AG20443 (cell line): ENCODE measurements around the gene ATPAF2.

Source experiments
- DNase-seq: peaks from one replicate; pipeline ENCODE4 v3.0.0; 2012; ENCODE audit warnings: low spot score, mixed read lengths

The ATPAF2 gene

GRCh38 chr17:18038861-18039534 lies at the start of gene ATPAF2, which contains the start of gene GID4:
Gene ATPAF2, minus strand, starts transcription at chr17:18039168. Its CDS starts 155 bp downstream, at chr17:18039013.
Gene GID4, plus strand, starts transcription at chr17:18039408. Its CDS starts 57 bp downstream, at chr17:18039465.
- DNase-seq: peak; percentile 99

- peak; percentile 99 for DNase-seq
Measured at GRCh38 chr17:18087610-18088491, 48.9 kb upstream of the ATPAF2 start, which contains the start of gene DRG2. Gene DRG2, plus strand, starts transcription at chr17:18087948. Its CDS starts 76 bp downstream, at chr17:18088024.

- no peak for DNase-seq
Measured at GRCh38 chr17:18084256-18084655, 45.3 kb upstream of the ATPAF2 start.

GRCh38 chr17:18079543-18079942 lies 40.6 kb upstream of the ATPAF2 start:
- DNase-seq: no peak

- DNase-seq: no peak
Measured at GRCh38 chr17:18076936-18077335, 38.0 kb upstream of the ATPAF2 start.

- no peak for DNase-seq
Measured at GRCh38 chr17:18074566-18075272, 35.8 kb upstream of the ATPAF2 start.

GRCh38 chr17:18071751-18072150 lies 32.8 kb upstream of the ATPAF2 start:
- DNase-seq: no peak

- peak; percentile 71 for DNase-seq
Measured at GRCh38 chr17:18070861-18071340, 31.9 kb upstream of the ATPAF2 start.

- no peak for DNase-seq
Measured at GRCh38 chr17:18069101-18069500, 30.1 kb upstream of the ATPAF2 start.

- DNase-seq: no peak
Measured at GRCh38 chr17:18066866-18067265, 27.9 kb upstream of the ATPAF2 start.

GRCh38 chr17:18065546-18065945 lies 26.6 kb upstream of the ATPAF2 start:
- DNase-seq: no peak

GRCh38 chr17:18064053-18064452 lies 25.1 kb upstream of the ATPAF2 start:
- DNase-seq: no peak

- no peak for DNase-seq
Measured at GRCh38 chr17:18059283-18059682, 20.3 kb upstream of the ATPAF2 start.

GRCh38 chr17:18056214-18056613 lies 17.2 kb upstream of the ATPAF2 start:
- no peak for DNase-seq

- no peak for DNase-seq
Measured at GRCh38 chr17:18055597-18055996, 16.6 kb upstream of the ATPAF2 start.

- no peak for DNase-seq
Measured at GRCh38 chr17:18045691-18046350, 6.9 kb upstream of the ATPAF2 start.

- DNase-seq: no peak
Measured at GRCh38 chr17:18044609-18045008, 5.6 kb upstream of the ATPAF2 start.

GRCh38 chr17:18043491-18043890 lies 4.5 kb upstream of the ATPAF2 start:
- DNase-seq: peak; percentile 21

GRCh38 chr17:18042983-18043382 lies 4.0 kb upstream of the ATPAF2 start:
- no peak for DNase-seq

- peak; percentile 80 for DNase-seq
Measured at GRCh38 chr17:18041776-18042175, 2.8 kb upstream of the ATPAF2 start.

GRCh38 chr17:18040261-18040858 lies 1.4 kb upstream of the ATPAF2 start:
- peak; percentile 20 for DNase-seq
